ENCODE results near the gene FBXW8. TPM values are rescaled to one million over a fixed set of nuclear protein-coding genes. Genes with fewer than 3 reads are reported as not detected.
A peak's percentile ranks its signal among the peaks of the same experiment; 100 is the strongest.

The FBXW8 gene
- total RNA-seq, 1 experiment from 2014 or later, result 15.3 TPM

DNA sequence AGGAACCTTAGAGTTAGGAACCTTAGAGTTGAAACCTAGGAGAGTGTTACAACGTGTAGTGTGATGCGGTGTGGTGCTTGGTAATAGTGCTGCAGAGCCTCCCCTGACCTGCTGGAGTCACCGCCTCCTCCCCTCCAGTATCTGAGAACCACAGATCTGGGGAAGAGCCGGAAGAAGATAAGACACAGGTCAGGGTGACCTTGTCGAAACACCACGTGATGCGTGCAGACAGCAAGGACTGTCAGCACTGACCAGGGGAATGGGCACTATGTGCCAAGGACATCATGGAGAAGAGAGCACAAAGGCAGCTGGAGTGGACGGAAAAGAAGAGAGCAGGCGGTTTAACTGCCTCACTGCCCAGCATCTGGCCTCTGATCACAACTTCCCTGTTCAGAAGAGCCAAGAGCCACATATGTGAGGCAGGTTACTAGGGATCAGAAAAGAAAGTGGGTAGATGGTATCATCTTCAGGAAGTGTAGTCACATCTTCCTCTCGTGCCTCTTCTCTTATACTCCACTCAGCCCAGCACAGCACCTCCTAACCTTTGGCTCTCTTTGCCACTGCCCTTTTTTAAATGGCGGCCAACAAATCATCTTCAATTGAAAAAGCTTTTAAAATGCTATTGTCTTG lies 94.8 kb downstream of the FBXW8 start:
- Histone ChIP-seq H3K23ac (ENCODE audit: insufficient read length, low read depth, low read length) (no peak overlapping the region), H3K79me2 (ENCODE audit: insufficient read depth, low read length) (no peaks in the 10 kb centered on the region), H3K4me1 (ENCODE audit: insufficient read depth, low read length) (peaks cover 9% of the 10 kb centered on the region; the same call in 1 of the 2 replicates), H3K4ac (ENCODE audit: low read depth, low read length) (no peak overlapping the region), H3K79me1 (ENCODE audit: insufficient read depth, low read depth, low read length, poor library complexity, severe bottlenecking) (no peaks in the 10 kb centered on the region), H3T11ph (ENCODE audit: low read length) (no peak overlapping the region), H4K20me1 (ENCODE audit: control insufficient read depth, insufficient read depth, insufficient read length) (no peaks in the 10 kb centered on the region), H3K18ac (ENCODE audit: insufficient read length, low read depth, low read length) (no peak overlapping the region), H3K4me2 (ENCODE audit: insufficient read depth, insufficient read length, low read length) (no peak overlapping the region), H2BK5ac (ENCODE audit: insufficient read length, low read length) (no peak overlapping the region), H2BK15ac (ENCODE audit: low read depth, low read length) (no peak overlapping the region), H2AFZ (ENCODE audit: low read length) (no peak overlapping the region), H4K5ac (ENCODE audit: insufficient read length, low read depth, low read length) (no peak overlapping the region), H2BK20ac (ENCODE audit: low read depth, low read length, poor library complexity, severe bottlenecking) (no peak overlapping the region), H3K56ac (ENCODE audit: insufficient read length, low read depth, low read length) (no peak overlapping the region), H3K27ac (ENCODE audit: insufficient read length, low read depth, low read length) (no peak overlapping the region), H3K27me3 (ENCODE audit: insufficient read depth, low read length) (no peaks in the 10 kb centered on the region), H4K91ac (ENCODE audit: insufficient read length, low read depth, low read length) (no peak overlapping the region), H2AK5ac (ENCODE audit: insufficient read length, low read length) (no peak overlapping the region), H3K9me3 (ENCODE audit: control insufficient read depth, low read depth, low read length) (no peaks in the 10 kb centered on the region), H2BK120ac (ENCODE audit: low read depth, low read length, poor library complexity, severe bottlenecking) (no peak overlapping the region), H4K8ac (replicated peaks; ENCODE audit: insufficient read length, low read depth, low read length) (no peak overlapping the region), H2BK12ac (ENCODE audit: insufficient read length, low read depth, low read length) (no peak overlapping the region), H3K23me2 (ENCODE audit: insufficient read length, low read depth, low read length, poor library complexity, severe bottlenecking) (no peaks in the 10 kb centered on the region), H3K9ac (ENCODE audit: extremely low read depth, insufficient read length, low read length) (no peak overlapping the region), H3K14ac (ENCODE audit: insufficient read depth, low read length) (no peak overlapping the region)
- no peak overlapping the region for H3K4me3 Mint-ChIP-seq
- no peaks in the 10 kb centered on the region for H3K27me3 Mint-ChIP-seq (ENCODE audit: low read depth)
- H3K4me1 Mint-ChIP-seq, result peaks cover 47 to 53% of the 10 kb centered on the region in 2 experiments
- no peaks in the 10 kb centered on the region for H3K9me3 Mint-ChIP-seq
- TF ChIP-seq, protein P1, sequence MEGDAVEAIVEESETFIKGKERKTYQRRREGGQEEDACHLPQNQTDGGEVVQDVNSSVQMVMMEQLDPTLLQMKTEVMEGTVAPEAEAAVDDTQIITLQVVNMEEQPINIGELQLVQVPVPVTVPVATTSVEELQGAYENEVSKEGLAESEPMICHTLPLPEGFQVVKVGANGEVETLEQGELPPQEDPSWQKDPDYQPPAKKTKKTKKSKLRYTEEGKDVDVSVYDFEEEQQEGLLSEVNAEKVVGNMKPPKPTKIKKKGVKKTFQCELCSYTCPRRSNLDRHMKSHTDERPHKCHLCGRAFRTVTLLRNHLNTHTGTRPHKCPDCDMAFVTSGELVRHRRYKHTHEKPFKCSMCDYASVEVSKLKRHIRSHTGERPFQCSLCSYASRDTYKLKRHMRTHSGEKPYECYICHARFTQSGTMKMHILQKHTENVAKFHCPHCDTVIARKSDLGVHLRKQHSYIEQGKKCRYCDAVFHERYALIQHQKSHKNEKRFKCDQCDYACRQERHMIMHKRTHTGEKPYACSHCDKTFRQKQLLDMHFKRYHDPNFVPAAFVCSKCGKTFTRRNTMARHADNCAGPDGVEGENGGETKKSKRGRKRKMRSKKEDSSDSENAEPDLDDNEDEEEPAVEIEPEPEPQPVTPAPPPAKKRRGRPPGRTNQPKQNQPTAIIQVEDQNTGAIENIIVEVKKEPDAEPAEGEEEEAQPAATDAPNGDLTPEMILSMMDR (conservative IDR thresholded peaks at IDR 0.05), result no peak
- peaks cover 6 to 19% (median 12%) of the 10 kb centered on the region in 3 experiments for H3K36me3 Mint-ChIP-seq (ENCODE audit: insufficient read depth in 1 of 3, low read depth in 3 of 3)
- H3K27ac Mint-ChIP-seq, result peak overlapping the region; percentile 22 to 79 (median 42); a peak in 3 of 7 replicates
- no peak for DNase-seq
- WGBS (ENCODE audit: extremely low coverage, insufficient read length, low lambda C conversion rate), result no CpG with 5 or more reads among the region's 11 CpGs
